GM18861 (cell line): ENCODE measurements around the gene SHC3.

Experiments
- ATAC-seq: cut with Tn5 transposase; IDR thresholded peaks from one replicate; pipeline ENCODE4 v1.9.1; 2021; ENCODE audit not compliant: unreplicated experiment

SHC3 gene

DNA sequence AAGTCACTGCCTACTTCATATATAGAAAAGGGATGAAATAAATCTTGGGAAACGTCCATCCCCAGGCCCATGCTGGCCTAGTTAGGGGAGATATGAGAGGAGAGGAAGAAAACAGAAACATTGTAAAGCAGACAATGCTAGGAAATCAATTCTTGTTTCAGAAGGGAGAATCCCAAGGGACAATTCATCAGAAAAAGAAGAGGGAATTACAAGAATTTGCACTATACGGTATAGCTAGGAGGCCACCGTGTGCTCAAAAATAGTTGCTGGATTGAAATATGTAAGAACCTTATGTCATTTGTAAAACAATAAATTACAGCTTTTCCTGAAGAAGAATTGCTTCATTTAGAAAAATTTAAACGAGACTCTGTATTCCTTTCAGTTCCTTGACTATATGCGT lies 8.3 kb upstream of the SHC3 start:
- no peak for ATAC-seq

DNA sequence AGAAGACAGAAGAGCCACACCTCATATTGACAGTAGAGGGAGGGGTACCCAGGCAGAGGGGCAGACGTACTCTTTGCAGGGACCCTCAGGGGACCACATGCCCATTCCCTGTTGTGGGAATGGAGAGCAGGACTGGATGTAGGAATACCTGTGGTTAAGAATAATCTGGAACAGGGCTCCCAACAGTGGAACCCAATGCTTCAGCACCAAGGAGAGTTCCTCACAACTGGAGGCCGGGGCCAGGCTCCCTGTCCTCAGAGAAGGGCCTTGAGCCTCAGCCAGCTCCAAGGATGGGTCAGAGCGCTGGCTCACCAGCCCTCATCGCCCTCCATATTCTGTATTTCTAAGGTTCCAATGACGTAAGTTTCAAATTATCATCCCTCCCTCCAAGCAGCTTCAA lies 7.4 kb upstream of the SHC3 start:
- ATAC-seq: no peak

DNA sequence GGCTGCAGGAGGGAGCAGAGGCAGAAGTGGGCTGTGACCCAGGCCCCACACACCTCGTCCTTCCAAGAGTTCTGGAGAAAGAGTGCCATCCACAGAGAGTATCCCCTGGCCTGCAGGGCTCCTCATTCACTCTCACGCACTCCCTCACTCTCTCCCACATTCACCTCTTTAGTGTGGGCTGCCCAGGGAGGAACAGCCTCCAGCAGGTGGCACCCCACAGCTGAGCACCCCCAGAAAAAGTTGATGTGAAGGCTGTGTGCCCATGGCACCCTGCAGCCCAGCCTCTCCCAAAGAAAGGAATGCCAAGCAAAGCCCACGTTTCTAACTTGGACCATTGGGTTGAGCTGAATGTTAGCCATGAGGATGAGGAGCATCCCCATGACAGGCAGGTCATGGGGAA lies 4.5 kb upstream of the SHC3 start:
- ATAC-seq: no peak

DNA sequence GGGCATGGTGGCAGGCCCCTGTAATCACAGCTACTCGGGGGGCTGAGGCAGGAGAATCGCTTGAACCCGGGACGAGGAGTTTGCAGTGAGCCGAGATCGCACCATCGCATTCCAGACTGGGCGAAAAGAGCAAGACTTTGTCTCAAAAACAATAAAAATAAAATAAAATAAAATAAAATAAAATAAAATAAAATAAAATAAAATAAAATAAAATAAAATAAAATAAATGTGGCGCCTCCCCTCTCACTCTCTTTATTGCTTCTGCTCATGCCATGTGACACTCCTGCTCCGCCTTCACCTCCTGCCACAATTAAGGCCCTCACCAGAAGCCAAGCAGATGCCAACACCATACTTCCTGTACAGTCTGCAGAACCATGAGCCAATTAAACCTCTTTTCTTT lies 3.8 kb upstream of the SHC3 start:
- no peak for ATAC-seq

DNA sequence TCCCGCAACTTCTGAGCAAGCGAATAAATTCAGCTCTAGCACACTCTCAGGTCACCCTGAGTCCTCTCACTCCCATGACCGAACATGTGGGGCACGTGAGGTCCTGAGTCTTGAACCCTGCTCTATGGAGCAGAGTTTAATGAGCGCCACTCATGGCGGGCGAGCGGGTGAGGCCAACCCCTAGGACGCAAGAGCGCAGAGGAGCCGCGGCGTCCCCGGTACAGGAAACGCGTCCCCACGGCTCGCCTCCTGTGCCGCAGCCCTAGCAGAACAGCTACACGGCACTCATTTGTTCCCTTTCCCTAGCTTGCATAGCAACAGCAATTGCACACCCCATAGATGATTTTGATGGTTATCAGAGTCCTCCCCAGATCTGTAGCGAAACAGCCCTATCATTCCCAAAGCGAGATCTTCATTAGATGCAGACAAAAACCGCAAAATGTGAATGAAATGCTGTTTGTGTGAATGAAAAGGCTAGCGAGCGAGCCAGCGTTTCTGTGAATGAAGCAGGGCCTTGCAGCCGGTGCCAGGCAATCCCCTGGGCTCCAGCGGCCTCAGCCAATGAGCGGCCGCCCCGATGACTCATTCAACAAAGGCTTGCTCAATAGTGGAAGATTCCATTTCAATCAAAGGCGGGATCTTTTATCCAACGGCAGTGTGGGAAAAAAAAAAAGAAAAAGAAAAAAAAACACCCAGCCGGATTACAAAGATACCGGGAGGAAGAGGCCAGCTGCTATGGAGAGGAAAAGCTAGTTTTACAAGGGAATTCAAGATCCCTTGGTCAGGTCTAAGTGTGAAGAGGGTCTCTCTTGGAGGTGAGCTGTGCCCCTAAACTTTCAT lies 1.5 kb upstream of the SHC3 start:
- no peak for ATAC-seq

DNA sequence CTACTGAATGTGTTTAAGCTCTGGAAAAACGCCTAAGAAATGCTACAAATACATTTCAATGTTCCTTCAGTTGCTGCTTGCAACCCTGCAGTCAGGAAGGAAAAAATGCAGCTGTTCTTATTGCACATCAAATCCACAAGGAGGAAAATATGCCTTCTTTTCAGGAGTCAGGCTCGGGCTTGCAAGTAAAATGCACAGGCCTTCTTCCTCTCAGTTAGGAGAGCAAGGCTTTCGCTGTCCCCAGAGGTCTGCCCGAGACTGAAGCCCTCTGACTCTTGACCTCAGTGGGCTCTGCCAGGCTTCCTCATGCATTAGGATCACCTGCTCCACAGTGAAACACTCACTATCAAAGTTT lies 899 bp upstream of the SHC3 start:
- ATAC-seq: no peak

DNA sequence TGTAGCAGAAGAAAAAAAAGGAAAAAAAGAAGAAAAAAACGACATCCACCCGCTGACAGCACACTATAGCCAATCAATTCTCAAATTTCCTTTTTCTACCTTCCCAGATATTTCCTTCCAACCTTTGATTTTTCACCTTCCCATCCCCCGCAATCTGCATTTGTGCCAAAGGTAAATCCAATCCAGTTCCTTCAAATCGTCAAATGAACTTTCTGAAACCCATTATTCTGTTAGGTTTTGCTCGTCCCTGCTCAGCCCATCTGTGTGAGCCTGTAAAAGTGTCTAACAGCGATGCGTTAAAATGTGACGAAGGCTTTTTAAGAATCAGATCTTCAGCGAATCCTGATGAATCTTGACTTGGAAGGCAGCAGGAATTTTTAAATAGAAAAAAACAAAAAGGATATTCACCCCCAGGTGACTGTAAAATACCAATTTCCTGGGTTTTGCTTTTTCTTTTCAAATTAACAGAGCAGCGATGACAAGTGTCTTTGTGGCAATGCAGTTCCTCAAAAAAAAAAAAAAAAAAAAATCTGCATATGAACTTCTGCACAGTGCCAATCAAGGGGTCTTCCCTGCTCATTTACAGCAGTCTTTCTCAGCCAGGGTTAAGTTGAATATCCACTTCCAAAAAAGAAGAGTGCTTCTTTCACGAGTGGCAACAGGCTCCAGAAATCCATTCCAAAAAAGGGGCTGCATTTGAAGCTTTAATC lies 367 bp upstream of the SHC3 start:
- no peak for ATAC-seq

DNA sequence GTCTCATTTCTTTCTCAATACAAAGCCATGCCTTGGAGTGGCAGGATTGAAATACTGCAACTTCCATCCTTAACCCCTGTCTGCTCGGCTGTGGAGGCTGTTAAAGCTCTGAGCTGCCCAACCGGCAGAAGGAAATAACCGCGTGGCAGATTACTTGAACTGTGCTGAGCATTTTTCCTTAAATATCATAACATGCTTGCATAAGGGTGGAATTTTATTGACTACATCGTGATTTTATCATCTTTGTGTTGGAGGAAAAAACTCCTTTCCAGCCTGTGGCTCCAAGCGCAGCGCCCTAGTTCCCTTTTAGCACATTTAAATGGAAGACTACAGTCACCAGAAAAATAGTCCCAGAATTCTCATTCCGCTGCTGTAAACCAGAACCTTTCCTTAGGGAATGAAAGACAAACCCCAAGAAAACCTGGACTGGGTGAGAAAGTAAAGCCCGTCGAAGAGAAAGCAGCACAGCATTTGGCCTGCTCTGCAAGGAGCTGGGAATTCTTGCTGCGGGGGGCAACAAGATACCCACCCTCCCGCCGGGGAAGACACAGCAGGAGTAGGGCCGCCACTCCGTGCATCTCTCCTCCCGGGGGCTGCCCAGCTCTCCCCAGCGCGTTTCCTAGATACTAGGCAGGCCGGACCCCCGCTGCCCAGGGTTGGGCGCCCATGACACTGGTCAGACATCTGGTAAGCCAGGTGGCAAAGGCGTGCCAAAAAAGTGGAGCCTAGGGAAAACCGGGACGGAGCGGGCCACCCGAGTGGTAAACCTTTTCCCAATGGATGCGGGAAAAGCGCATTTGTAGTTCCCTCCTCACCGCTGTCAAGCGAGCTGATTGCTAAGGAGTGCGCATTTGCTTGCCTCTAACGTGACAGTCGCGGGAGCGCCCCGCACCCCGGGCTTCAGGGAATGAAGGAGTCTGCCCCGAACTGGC lies 1.3 kb downstream of the SHC3 start:
- no peak for ATAC-seq

DNA sequence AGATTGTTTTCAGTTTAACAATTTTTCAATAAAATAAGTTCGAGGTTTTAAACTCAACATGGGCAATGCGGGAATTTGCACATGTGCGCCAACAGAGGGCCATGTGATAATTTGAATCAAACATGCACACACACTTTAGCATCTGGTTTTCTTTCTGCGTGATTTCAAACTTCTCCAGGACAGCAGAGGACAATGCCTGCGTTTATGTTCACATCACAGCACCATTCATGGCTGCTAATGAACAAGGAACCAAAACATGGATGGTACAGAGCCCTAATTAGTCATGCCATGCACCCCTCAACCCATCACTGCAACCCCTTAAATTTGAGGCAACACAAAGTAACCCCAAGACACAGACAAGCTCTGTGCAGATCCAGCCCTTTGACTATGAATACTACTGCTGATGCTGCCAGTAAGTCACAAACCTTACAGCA lies 2.8 kb downstream of the SHC3 start:
- ATAC-seq: no peak

DNA sequence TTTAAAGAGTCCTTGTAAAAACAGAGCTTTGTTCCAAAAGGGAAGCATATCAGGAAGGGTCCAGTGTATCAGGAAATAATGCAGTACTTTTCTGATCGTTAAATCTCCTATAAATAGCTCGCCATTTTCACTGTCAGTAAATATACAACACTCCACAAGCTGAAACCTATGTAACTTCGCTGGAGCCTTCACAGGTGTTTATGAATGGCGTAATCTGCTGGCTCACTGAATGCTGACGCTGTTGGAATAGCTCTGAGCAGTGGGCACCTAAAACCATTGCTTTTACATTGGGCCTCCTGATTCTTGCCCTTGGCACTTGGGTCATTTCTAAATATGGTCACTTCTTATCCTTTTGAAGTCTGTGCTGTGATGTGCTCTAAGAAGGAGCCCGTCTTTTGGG lies 4.3 kb downstream of the SHC3 start:
- no peak for ATAC-seq

DNA sequence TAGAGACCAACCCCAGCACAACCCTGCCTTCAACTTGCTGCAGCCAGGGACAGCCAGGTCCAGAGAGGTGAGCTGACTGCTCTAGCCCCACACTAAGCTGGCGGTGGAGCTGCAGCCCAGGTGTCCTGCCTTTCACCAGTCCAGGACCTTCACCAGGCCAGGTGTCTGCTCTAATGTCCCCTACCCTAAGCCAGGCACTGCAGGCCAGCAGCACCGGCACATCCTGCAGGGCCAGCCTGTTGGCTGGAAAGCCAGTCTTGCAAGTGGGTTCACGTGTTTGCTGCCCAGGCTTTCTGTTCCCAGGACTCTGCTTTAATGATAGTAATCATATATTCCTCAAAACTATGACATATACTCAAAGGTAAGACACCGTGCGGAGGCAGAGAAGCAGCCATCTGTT lies 5.5 kb downstream of the SHC3 start:
- ATAC-seq: no peak

DNA sequence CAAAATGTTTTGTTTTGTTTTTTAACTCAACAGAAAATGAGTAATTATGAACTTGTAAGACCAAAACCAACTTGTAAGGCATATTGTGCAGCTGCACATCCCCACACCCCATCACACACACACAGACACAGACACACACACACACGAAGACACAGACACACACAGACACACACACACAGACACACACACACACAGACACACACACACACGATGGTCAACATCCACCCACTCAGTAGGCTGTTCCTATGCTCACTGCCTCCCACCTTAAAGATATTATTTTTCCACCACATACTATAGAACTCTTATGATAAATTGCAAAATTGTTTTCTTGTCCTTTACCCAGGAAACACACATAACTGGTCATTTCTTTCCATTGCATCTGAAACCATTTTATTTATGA lies 6.2 kb downstream of the SHC3 start:
- no peak for ATAC-seq

DNA sequence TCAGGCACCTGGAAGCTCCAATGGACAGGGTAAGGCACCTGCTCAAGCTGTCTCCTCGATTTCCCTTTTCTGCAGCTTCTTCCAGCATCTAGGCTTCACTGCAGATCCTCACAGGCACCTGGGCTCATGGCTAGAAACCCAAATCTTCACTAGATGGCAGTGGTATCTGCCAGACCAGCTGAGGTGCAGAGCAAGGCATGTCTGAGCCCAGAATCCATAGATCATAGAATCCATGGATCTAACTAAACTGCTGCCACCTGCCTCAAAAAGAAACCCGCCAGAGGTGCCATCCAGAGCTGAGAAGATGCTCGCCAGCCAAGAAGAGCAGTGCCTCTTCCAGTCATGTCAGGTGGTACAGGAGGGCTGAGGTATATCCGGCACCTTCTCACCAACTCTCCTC lies 6.9 kb downstream of the SHC3 start:
- no peak for ATAC-seq

DNA sequence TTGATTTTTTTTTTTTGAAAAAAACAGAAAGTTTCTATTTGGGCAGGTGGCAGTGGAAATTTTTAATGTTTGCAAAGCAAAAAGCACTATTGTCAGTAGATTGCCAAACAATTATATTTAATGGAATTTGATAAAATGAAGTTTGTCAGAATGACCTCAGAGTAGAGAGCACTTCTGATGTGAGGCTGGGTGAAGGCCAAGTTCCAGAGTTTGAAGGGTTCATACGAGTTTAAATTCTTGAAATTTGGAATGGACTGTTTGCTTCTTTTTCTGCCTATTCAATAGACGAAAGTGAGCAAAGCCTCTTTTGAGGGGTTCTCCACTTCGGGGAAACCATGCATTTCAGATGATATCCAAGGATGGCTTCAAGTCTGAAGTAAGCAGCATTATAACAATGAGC lies 7.4 kb downstream of the SHC3 start:
- no peak for ATAC-seq

DNA sequence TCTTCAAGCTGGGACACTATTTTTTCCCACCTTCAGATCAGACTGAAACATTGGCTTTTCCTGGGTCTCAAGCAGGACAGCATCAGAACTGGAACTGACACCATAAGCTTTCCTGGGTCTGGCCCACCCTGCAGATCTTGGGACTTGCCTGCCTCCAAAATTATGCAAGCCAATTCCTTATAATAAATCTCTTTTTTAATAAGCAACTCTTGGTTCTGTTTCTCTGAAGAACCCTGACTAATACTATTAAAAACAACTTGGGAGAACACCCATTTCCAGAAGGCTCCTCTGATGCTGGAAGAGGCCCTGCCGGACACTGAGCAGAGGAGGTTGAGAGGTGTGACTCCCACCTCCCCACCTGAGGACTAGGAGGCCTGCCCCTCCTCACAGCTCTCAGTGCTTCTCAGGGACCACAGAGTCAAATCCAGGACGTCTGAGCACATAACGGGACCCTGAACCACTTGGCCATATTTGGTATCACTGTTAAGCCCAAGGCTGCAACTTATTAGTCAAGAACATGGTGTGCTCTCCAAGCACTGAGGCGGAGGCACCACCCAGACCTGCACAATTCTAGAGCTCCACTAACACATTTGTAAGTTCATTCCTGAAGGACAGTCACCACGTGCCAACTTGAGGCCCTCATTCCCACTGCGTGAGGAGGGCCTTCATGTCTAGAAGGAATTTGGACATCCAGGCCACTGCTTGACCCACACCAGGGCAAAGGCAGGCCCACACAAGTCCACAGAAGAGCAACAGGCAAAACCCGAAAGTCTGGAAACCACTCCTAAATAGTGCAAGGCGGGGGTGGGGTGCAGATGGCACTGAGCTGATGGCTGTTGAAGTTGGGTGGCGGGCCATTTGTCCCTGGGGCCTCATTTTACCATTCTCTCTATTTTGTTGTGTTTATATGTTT lies 9.5 kb downstream of the SHC3 start:
- no peak for ATAC-seq

DNA sequence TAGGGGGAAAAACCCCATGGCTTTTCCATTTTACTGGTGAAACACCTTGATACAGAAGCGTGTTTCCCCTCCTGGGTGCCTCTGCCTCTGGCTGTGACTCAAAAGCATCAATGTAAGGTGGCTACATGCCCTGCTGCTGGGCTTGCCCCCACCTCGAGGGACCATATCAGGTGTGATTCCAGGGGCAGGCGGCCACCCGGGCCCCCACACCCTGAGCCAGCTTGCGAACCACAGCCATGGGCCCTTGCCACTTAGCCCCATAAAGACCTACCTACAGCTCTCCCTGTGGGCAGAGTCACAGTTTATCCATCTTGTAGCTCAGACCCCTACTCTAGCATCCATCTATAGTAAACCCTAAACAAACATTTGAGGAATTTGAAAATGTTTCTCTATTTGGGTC lies 10.8 kb downstream of the SHC3 start:
- no peak for ATAC-seq

DNA sequence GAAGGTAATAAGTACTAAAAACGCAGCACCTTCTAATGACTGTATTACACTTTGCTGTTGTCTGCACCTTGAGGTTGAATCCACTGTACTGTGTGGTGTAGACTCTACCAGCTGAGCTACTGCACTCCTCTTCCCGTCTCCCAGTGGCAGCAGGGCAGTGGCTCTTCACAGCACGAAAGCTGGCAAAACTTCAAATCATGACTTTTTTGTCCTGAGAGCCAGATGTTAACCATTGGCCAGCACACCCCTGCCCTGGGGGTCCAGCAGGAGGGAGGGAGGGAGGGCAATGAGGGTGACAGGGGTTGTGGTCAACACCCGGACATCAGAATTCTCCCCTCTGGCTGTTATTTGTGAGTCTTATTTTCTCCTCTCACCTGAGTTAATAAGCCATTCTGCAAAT lies 11.8 kb downstream of the SHC3 start:
- no peak for ATAC-seq

DNA sequence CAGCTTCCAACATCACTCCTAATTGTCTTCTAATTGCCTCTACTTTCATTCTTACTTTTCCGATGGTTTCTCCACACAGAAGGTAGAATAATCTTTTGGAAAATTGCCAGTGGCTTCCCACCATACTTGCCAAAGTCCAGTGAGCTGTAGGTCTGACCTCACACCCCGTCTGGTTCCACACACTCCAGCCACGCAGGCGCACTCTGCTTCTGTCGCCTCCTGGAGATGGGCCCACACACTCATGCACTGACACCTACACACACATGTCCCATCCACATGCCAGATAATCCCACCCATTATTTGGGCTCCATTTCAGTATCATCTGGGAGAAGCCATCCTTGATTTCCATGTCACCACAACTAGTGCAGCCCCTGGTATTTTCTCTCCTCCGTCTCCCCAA lies 12.7 kb downstream of the SHC3 start:
- ATAC-seq: no peak

DNA sequence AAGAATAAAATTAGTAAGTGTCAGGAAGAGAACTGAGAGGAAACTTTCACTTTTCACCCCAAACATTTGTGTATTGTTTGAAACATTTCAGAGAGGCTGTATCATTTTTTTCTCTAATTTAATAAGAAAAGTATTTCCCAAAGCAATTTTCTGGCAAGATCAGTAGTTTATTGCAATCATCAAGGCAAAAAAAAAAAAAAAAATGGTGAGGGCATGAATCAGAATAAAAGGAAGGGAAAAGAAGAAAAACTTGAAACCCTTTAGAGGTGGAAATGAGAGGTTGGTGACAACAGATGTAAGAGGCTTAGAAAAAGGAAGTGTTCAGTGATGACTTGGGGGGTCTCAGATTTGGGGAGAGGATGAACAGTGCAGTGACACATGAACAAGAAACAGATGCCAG lies 13.3 kb downstream of the SHC3 start:
- no peak for ATAC-seq

DNA sequence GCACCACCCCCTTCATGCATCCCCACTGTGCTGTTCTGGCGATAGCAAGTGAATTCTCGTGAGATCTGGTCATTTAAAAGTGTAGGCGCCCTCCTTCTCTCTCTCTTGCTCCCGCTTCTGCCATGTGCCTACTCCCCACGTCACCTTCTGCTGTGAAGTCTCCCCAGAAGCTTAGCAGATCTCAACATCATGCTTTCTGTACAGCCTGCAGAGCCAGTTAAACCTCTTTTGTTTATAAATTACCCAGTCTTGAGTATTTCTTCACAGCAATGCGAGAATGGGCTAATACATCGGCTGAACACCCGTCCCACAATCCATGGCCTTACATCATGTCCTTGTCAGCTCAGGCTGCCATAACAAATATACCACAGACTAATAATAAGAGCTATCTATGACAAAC lies 17.4 kb downstream of the SHC3 start:
- no peak for ATAC-seq

DNA sequence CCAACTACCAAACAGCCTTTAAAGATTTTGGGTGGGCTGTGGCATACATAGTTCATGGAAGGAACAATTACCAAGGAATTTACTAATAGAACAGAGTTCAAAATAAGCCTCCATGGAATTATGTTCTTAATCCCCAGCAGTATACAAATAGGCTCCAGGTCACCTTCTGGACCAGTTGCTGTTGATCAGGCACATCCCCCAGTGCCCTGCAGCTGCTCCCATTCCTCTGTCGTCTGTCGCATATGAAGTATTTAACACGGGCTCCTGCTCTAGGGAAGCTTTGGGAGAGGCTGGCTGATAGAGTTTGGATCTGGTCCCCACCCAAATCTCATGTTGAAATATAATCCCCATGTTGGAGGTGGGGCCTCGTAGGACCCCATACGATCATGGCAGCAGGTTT lies 17.8 kb downstream of the SHC3 start:
- no peak for ATAC-seq
